SJCRH30 (cell line): Measurements from ENCODE around the gene TNNI3K. TPM values are rescaled to one million over a fixed set of nuclear protein-coding genes. Genes with fewer than 3 reads are reported as not detected.

Experiments
- DNase-seq, 2 experiments: peaks; one replicate each; pipeline ENCODE4 v3.0.0-alpha.2; 2015 to 2020
- H3K27ac ChIP-seq: fragments of 250-450 bp; sonication (Bioruptor Pico); 2 replicates; pipeline ENCODE4 v1.5.1; 2020; ENCODE audit warnings: mild to moderate bottlenecking, moderate library complexity
- H3K27me3 ChIP-seq: fragments of 250-450 bp; sonication (Bioruptor Pico); 2 replicates; pipeline ENCODE4 v1.5.1; 2020; ENCODE audit warnings: mild to moderate bottlenecking, moderate library complexity
- H3K36me3 ChIP-seq: fragments of 250-450 bp; sonication (Bioruptor Pico); 2 replicates; pipeline ENCODE4 v1.5.1; 2020; ENCODE audit warnings: mild to moderate bottlenecking, moderate library complexity
- H3K4me1 ChIP-seq: fragments of 250-450 bp; sonication (Bioruptor Pico); 2 replicates; pipeline ENCODE4 v1.5.1; 2020; ENCODE audit warnings: mild to moderate bottlenecking, moderate library complexity
- H3K4me3 ChIP-seq: fragments of 250-450 bp; sonication (Bioruptor Pico); 2 replicates; pipeline ENCODE4 v1.5.1; 2020; ENCODE audit warnings: mild to moderate bottlenecking, moderate library complexity
- H3K9me3 ChIP-seq: fragments of 250-450 bp; sonication (Bioruptor Pico); replicated peaks from 2 replicates; pipeline ENCODE4 v1.5.1; 2020; ENCODE audit warnings: mild to moderate bottlenecking, moderate library complexity
- total RNA-seq: library from RNA; depleted of rRNA; stranded (reverse); fragments of >200 nt; shearing (Covaris generic); gene quantifications from 2 replicates; pipeline ENCODE4 v1.2.3, GENCODE V29; 2014

TNNI3K gene
- total RNA-seq, 1 experiment from 2014 or later: not detected

DNA sequence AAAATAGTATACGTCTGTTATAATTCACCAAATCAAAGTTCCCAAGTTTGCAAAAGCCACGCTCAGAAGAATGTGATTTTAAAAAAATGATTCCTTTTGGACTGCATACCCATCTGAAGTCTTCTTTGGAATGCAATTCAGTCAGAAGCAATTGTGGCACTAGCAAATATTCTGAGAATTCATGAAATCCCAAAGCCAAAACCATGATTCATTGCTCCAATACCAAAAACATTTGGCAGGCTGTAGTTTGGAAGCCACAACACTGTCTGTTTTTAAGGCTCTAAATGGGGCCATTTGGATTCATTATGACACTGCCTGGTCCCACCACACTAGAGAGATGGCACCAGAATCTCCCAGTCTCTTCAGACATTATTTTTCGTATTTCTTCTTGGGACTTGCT, 299.1 kb downstream of the TNNI3K start:
- H3K4me1 ChIP-seq: peaks cover 20% of the 10 kb centered on the region
- no peak overlapping the region for H3K4me3 ChIP-seq
- no peaks in the 10 kb centered on the region for H3K27me3 ChIP-seq
- DNase-seq: peak; percentile 8 to 36
- no peaks in the 10 kb centered on the region for H3K36me3 ChIP-seq
- no peak overlapping the region; the same call in 1 of the 2 replicates for H3K27ac ChIP-seq
- H3K9me3 ChIP-seq: no peaks in the 10 kb centered on the region

DNA sequence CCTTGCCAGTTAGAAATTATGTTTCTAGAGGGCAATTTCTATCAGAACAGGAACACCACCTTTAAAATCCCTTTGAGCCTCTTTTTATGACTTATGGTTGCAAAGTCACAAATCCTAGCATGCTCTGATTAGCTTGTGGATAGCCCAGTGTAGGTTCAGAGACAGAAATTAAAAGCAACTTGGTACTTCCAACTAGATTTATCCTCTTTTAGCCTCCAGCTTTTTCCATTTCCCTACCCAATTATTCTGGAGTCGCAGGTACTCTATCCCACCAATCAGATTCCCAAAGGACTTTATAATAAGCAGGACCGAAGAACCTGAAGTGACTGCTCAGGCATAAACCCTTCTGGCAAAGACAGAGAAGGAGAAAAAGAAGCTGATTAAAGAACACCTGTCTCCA, 310.6 kb downstream of the TNNI3K start:
- no peak overlapping the region for H3K27ac ChIP-seq
- no peaks in the 10 kb centered on the region for H3K36me3 ChIP-seq
- H3K9me3 ChIP-seq: no peaks in the 10 kb centered on the region
- H3K4me1 ChIP-seq: no peaks in the 10 kb centered on the region
- H3K4me3 ChIP-seq: no peak overlapping the region
- H3K27me3 ChIP-seq: no peaks in the 10 kb centered on the region
- no peak for DNase-seq

DNA sequence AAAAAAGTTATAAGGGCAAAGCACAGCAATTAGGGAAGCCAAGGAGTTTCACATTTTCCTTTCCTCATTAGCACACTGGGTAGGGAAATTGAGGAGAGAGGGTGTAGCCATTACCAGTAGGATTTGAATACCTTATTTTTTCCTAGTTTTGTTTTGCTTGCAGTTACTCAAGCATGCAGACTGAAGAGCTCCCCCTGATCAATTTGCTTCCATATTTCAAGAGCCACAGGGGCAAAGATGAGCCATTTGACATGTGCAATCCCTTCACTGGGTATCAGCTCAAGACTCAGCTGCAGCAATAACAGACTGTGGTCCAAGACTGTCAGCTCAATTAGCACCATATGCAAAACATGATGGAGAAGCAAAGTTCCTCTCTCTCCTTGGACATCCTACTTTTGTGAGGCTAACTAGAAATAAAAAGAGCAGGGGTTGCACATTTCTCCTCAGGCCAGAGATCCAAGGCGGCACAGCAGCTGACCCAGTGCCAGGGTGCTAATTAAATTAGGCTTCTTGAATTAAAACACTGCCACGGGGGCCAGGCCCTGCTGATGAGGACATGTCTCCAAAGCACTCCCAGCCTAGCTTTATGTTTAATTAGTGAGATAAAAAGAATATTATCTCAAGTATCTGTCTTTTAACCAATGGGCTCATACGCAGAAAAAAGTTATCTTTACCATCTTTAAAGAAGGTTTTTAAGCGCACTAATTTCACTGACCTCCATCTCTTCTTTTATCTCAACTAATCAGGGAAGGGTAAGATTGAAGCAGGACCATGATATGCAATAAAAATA, 314.0 kb downstream of the TNNI3K start:
- H3K36me3 ChIP-seq: no peaks in the 10 kb centered on the region
- H3K27ac ChIP-seq: no peak overlapping the region
- H3K27me3 ChIP-seq: peaks cover 16% of the 10 kb centered on the region
- no peak for DNase-seq
- H3K9me3 ChIP-seq: no peaks in the 10 kb centered on the region
- H3K4me3 ChIP-seq: no peak overlapping the region
- no peaks in the 10 kb centered on the region for H3K4me1 ChIP-seq

DNA sequence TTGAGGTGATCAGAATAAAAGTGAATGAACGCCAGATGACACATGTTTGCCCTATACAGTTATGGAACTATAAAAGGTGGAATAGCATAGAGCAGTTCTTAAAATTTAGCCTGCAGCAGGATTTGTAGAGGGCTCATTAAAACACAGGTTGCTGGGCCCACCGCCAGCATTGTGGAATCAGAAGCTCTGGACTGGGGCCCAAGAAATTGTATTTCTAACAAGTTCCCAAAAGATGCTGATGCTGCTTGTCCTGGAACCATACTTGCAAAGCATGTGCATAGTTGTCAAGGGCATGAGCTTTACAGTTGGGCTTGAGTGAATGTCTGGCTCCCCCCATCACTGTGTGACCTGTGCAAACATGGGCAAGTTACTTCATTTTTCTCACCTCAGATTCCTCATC, 314.7 kb downstream of the TNNI3K start:
- H3K4me3 ChIP-seq: no peak overlapping the region

DNA sequence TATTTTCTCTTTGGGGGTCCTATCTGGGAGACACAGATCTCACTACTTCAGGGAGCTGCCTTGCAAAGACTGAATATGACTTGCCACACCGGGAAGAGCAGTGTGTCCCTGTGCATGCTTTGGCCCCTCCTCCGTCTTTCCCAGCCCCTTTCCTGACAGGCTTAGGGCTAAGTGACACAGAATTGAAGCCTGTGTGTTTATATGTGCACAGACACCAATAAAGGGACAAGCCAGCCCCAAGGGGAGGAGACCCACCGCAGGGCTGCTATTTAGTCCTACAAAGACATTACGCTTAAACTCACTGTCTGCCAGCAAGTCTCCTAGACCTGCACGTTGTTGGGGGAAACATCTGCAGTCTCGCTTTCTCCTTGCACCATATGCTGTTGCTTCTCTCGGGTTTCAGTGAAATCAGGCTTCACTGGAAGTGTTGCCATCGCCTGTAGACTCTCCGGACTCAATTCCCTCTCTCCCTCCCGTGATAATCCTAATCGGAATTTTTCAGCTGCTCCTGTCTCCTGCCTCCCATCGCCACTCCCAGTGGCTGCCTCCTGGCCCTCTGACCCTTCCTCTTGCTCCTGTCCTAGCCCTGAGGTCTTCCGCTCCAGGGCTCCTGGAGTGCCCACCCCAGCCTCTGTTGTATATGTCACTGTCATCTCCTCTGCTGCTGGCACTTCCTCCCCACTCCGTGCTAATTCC, 335.8 kb downstream of the TNNI3K start:
- Histone ChIP-seq H3K4me1 (no peaks in the 10 kb centered on the region), H3K9me3 (0 out of 2 replicates have a peak, but pooled peaks cover 4% of the 10 kb centered on the region)

More for the DNA sequence above, 314.7 kb downstream of the TNNI3K start:
- no peaks in the 10 kb centered on the region for H3K36me3 ChIP-seq
- no peaks in the 10 kb centered on the region for H3K9me3 ChIP-seq
- no peak for DNase-seq
- no peaks in the 10 kb centered on the region for H3K4me1 ChIP-seq
- peaks cover 16% of the 10 kb centered on the region for H3K27me3 ChIP-seq
- no peak overlapping the region for H3K27ac ChIP-seq

GRCh38 chr1:74571493-74571800, 336.3 kb downstream of the TNNI3K start:
- Histone ChIP-seq H3K4me3 (no peak overlapping the region), H3K27ac (no peak overlapping the region), H3K36me3 (no peaks in the 10 kb centered on the region), H3K4me1 (no peaks in the 10 kb centered on the region), H3K27me3 (no peaks in the 10 kb centered on the region), H3K9me3 (0 out of 2 replicates have a peak, but pooled peaks cover 4% of the 10 kb centered on the region)
- no peak for DNase-seq

More for the DNA sequence above, 335.8 kb downstream of the TNNI3K start:
- Histone ChIP-seq H3K27ac (no peak overlapping the region), H3K36me3 (no peaks in the 10 kb centered on the region), H3K27me3 (no peaks in the 10 kb centered on the region), H3K4me3 (no peak overlapping the region)
- peak in 1 of 2 experiments; percentile 18 for DNase-seq

DNA sequence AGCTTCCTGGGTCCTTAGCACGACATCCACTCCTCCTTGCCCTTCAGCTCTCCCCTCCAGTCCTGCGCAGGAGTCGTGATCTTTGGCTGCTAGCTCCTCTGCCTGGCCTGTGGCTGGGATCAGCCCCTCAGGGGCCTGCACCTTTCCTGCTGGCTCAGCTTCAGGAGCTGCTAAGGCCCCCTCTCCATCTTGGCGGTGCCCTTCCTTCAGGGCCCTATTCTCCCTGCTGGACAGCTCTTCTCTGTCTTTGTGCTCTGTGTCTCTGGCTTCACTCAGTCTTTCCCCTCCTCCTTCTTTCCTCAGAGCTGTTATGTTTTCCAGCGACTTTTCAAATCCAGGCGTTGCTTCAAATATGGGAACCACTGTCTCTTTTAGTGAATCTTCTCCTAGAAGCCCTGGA, 336.7 kb downstream of the TNNI3K start:
- H3K9me3 ChIP-seq: 0 out of 2 replicates have a peak, but pooled peaks cover 4% of the 10 kb centered on the region
- H3K27ac ChIP-seq: no peak overlapping the region
- H3K4me1 ChIP-seq: no peaks in the 10 kb centered on the region
- H3K36me3 ChIP-seq: no peaks in the 10 kb centered on the region
- no peaks in the 10 kb centered on the region for H3K27me3 ChIP-seq
- peak in 1 of 2 experiments; percentile 9 for DNase-seq
- H3K4me3 ChIP-seq: no peak overlapping the region

GRCh38 chr1:74578101-74578500, 342.9 kb downstream of the TNNI3K start:
- no peak for DNase-seq
- H3K36me3 ChIP-seq: no peaks in the 10 kb centered on the region
- H3K9me3 ChIP-seq: 0 out of 2 replicates have a peak, but pooled peaks cover 4% of the 10 kb centered on the region
- H3K27me3 ChIP-seq: peaks cover 6% of the 10 kb centered on the region; the same call in 1 of the 2 replicates
- no peak overlapping the region for H3K27ac ChIP-seq
- no peaks in the 10 kb centered on the region for H3K4me1 ChIP-seq
- H3K4me3 ChIP-seq: no peak overlapping the region

DNA sequence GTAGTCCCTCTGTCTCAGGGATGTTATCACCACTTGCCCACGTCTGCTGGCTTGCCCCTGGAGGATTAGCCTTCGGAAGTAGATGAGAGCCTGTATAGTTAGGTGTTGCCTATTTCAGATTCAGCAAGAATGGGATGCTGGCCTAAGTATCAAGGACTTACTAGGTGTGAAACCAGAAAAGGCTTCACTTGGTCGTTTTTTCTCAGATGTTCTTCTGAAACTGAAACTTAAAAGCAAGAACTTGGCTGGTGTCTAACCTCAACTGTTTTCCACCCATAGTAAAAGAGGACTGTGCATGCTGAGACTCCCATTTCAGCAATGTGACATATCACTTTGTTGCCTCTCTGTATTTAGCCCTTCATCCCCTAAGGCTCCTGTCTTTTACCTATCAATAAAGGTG, 344.2 kb downstream of the TNNI3K start:
- Histone ChIP-seq H3K4me3 (no peak overlapping the region), H3K9me3 (0 out of 2 replicates have a peak, but pooled peaks cover 2% of the 10 kb centered on the region)

GRCh38 chr1:74583397-74583796, 348.2 kb downstream of the TNNI3K start:
- no peak overlapping the region for H3K4me3 ChIP-seq
- peaks cover 6% of the 10 kb centered on the region; the same call in 1 of the 2 replicates for H3K27me3 ChIP-seq
- H3K36me3 ChIP-seq: no peaks in the 10 kb centered on the region
- H3K27ac ChIP-seq: no peak overlapping the region
- H3K9me3 ChIP-seq: no peaks in the 10 kb centered on the region
- no peak for DNase-seq
- H3K4me1 ChIP-seq: no peaks in the 10 kb centered on the region

More for the DNA sequence above, 344.2 kb downstream of the TNNI3K start:
- H3K27ac ChIP-seq: no peak overlapping the region
- no peaks in the 10 kb centered on the region for H3K4me1 ChIP-seq
- DNase-seq: no peak
- peaks cover 6% of the 10 kb centered on the region; the same call in 1 of the 2 replicates for H3K27me3 ChIP-seq
- H3K36me3 ChIP-seq: no peaks in the 10 kb centered on the region

DNA sequence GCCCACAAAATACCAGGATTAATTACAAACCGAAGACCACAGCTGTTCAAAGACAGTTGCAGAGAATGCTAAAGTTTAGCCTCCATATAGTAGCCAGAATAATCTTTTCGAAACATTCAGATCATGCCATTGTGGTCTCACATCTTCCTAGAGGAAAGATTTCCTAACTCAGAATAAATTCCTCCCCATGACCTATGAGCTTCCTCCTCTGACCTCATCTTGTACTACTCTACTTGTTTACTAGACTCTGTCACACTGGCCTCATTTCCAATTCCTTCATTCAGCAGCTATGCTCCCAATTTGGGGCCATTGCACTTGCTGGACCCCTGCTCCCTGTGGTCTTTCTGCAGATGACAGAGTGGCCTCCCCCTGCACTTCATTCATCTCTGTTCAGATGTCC, 349.0 kb downstream of the TNNI3K start:
- DNase-seq: peak in 1 of 2 experiments; percentile 8
- H3K4me1 ChIP-seq: no peaks in the 10 kb centered on the region
- H3K4me3 ChIP-seq: no peak overlapping the region
- no peaks in the 10 kb centered on the region for H3K36me3 ChIP-seq
- H3K27ac ChIP-seq: no peak overlapping the region
- H3K27me3 ChIP-seq: peaks cover 6% of the 10 kb centered on the region; the same call in 1 of the 2 replicates
- no peaks in the 10 kb centered on the region for H3K9me3 ChIP-seq

- no peaks in the 10 kb centered on the region for H3K4me1 ChIP-seq
- no peaks in the 10 kb centered on the region for H3K36me3 ChIP-seq
- H3K27me3 ChIP-seq: peaks cover 6% of the 10 kb centered on the region; the same call in 1 of the 2 replicates
- peak overlapping the region; percentile 26 for H3K4me3 ChIP-seq
- H3K27ac ChIP-seq: no peak overlapping the region
- no peaks in the 10 kb centered on the region for H3K9me3 ChIP-seq
- DNase-seq: no peak
Observed at GRCh38 chr1:74586253-74586897, 351.2 kb downstream of the TNNI3K start.

- no peak overlapping the region for H3K4me3 ChIP-seq
- no peak for DNase-seq
- no peaks in the 10 kb centered on the region for H3K27me3 ChIP-seq
- no peaks in the 10 kb centered on the region for H3K9me3 ChIP-seq
- H3K27ac ChIP-seq: no peak overlapping the region
- H3K4me1 ChIP-seq: no peaks in the 10 kb centered on the region
- no peaks in the 10 kb centered on the region for H3K36me3 ChIP-seq
Observed at GRCh38 chr1:74587888-74588287, 352.7 kb downstream of the TNNI3K start.

DNA sequence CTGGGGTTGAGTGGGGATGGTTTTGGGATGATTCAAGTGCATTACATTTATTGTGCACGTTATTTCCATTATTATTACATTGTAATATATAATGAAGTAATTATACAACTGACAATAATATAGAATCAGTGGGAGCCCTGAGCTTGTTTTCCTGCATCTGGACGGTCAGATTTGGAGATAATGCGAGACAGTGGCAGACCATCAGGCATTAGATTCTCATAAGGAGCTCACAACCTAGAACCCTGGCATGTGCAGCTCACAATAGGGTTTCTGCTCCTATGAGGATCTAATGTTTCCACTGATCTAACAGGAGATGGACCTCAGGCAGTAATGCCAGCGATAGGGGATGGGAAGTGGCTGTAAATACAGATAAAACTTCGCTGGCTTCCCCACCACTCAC, 355.1 kb downstream of the TNNI3K start:
- no peak overlapping the region for H3K4me3 ChIP-seq
- no peaks in the 10 kb centered on the region for H3K9me3 ChIP-seq
- no peaks in the 10 kb centered on the region for H3K36me3 ChIP-seq
- no peak overlapping the region for H3K27ac ChIP-seq
- H3K27me3 ChIP-seq: no peaks in the 10 kb centered on the region
- no peak for DNase-seq
- H3K4me1 ChIP-seq: no peaks in the 10 kb centered on the region

DNA sequence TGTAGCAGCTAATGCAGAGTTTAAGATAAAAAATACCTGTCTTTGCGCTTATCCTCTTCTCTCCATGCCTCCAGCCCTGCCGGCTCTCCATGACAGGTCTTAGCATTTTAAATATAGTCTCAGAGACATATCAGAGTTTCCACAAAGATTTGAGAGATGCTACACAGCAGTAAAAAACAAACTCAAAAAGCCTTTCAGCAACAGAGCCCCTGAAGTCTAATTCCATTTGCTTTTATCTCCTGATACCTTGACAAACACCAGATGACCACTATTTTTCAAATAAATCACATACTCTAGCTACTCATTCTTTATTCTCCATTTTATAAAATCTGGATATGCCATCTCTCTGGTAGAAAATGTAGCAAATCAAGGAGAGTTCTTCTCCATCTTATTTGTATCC, 356.8 kb downstream of the TNNI3K start:
- Histone ChIP-seq H3K9me3 (no peaks in the 10 kb centered on the region), H3K27ac (no peak overlapping the region), H3K4me3 (no peak overlapping the region), H3K27me3 (no peaks in the 10 kb centered on the region), H3K4me1 (no peaks in the 10 kb centered on the region), H3K36me3 (no peaks in the 10 kb centered on the region)
- no peak for DNase-seq
